DOHH2 (cell line): ENCODE data around the gene DRP2.

Experiments
- H3F3A ChIP-seq: fragments of 200-600 bp; sonication (generic), shearing (Covaris generic); 2 replicates; pipeline ENCODE4 v1.6.0; 2016; ENCODE audit warnings: antibody characterized with exemption, mild to moderate bottlenecking; ENCODE audit not compliant: control insufficient read depth, insufficient read depth
- H3K27ac ChIP-seq: fragments of 200-600 bp; sonication (generic); 2 replicates; pipeline ENCODE4 v1.5.1; 2014; ENCODE audit warnings: low read depth, mild to moderate bottlenecking, low read length, moderate library complexity
- H3K27me3 ChIP-seq: fragments of 200-600 bp; sonication (generic); 2 replicates; pipeline ENCODE4 v1.6.1; 2014; ENCODE audit warnings: mild to moderate bottlenecking, low read length, mixed read lengths; ENCODE audit not compliant: control insufficient read depth
- H3K36me3 ChIP-seq: fragments of 200-600 bp; sonication (generic); 2 replicates; pipeline ENCODE4 v1.6.1; 2014; ENCODE audit warnings: mild to moderate bottlenecking, low read length, moderate library complexity, mixed read lengths; ENCODE audit not compliant: control insufficient read depth
- H3K4me1 ChIP-seq: fragments of 200-600 bp; sonication (generic); 2 replicates; pipeline ENCODE4 v1.6.1; 2014; ENCODE audit warnings: mild to moderate bottlenecking, low read length, mixed read lengths; ENCODE audit not compliant: control insufficient read depth
- H3K4me2 ChIP-seq: fragments of 200-600 bp; sonication (generic); 2 replicates; pipeline ENCODE4 v1.6.0; 2014; ENCODE audit warnings: mild to moderate bottlenecking, low read length, moderate library complexity
- H3K4me3 ChIP-seq: fragments of 200-600 bp; sonication (generic); 2 replicates; pipeline ENCODE4 v1.5.1; 2014; ENCODE audit warnings: mild to moderate bottlenecking, low read length, mixed read lengths
- H3K79me2 ChIP-seq: fragments of 200-600 bp; sonication (generic); 2 replicates; pipeline ENCODE4 v1.6.1; 2014; ENCODE audit warnings: mild to moderate bottlenecking, low read length, mixed read lengths; ENCODE audit not compliant: control insufficient read depth
- H3K9me2 ChIP-seq: fragments of 200-600 bp; sonication (generic); replicated peaks from 2 replicates; pipeline ENCODE4 v1.6.1; 2014; ENCODE audit warnings: mild to moderate bottlenecking, low read length, mixed read lengths; ENCODE audit not compliant: control insufficient read depth
- H3K9me3 ChIP-seq: fragments of 200-600 bp; sonication (generic); 2 replicates; pipeline ENCODE4 v1.6.1; 2014; ENCODE audit warnings: antibody characterized with exemption, low read length, mixed read lengths; ENCODE audit not compliant: control insufficient read depth, insufficient read depth
- H4K20me1 ChIP-seq: fragments of 200-600 bp; sonication (generic); 2 replicates; pipeline ENCODE4 v1.6.0; 2014; ENCODE audit warnings: low read depth, mild to moderate bottlenecking, antibody characterized with exemption, low read length, moderate library complexity; ENCODE audit not compliant: control insufficient read depth, insufficient read depth
- EZH2phosphoT487 ChIP-seq: fragments of 200-600 bp; sonication (generic); IDR thresholded peaks from 2 replicates; pipeline ENCODE4 v1.6.1; 2017; ENCODE audit warnings: borderline replicate concordance, mild to moderate bottlenecking, antibody characterized with exemption, low read length, moderate library complexity, mixed read lengths
- TF ChIP-seq, protein P1 (sequence below): fragments of 200-600 bp; sonication (generic); IDR thresholded peaks from one replicate; pipeline ENCODE4 v1.5.1; 2014; ENCODE audit warnings: antibody characterized with exemption, mild to moderate bottlenecking, low read depth, low read length; ENCODE audit not compliant: poor library complexity, severe bottlenecking

Gene DRP2

DNA sequence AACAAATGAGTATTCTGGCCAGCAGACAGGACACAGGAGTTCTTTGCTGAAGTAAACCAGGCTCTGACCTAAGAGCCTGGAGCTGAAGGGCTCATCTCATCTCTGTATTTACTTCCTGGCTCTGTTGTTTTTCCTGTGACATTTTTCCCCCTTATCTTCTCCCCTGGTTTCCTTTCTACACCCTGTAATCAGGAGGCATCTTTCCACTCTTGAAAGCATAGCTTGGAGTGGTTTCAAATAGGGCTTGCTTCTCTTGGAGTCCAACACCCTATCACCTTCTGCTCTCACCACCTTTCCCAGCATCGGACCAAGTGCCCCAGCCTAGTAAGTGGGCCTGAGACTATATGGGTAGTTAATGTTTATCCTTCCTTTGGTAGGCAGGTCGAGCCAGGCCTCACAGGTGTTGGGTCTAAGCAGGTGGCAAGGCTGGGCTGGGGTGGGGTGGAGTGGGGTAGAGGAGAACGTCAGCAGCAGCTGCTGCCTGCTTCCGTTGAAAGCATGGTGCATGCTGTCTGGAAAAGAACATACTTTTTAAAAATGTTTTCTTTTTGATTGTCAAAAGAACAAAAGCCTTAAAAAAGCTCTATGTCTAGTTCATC lies 1.2 kb downstream of the DRP2 start:
- H3K4me2 ChIP-seq, result no peak overlapping the region
- H3K36me3 ChIP-seq, result no peaks in the 10 kb centered on the region
- TF ChIP-seq, protein P1, sequence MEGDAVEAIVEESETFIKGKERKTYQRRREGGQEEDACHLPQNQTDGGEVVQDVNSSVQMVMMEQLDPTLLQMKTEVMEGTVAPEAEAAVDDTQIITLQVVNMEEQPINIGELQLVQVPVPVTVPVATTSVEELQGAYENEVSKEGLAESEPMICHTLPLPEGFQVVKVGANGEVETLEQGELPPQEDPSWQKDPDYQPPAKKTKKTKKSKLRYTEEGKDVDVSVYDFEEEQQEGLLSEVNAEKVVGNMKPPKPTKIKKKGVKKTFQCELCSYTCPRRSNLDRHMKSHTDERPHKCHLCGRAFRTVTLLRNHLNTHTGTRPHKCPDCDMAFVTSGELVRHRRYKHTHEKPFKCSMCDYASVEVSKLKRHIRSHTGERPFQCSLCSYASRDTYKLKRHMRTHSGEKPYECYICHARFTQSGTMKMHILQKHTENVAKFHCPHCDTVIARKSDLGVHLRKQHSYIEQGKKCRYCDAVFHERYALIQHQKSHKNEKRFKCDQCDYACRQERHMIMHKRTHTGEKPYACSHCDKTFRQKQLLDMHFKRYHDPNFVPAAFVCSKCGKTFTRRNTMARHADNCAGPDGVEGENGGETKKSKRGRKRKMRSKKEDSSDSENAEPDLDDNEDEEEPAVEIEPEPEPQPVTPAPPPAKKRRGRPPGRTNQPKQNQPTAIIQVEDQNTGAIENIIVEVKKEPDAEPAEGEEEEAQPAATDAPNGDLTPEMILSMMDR, result no peak
- no peak for TF ChIP-seq EZH2phosphoT487
- H3K27me3 ChIP-seq, result no peaks in the 10 kb centered on the region; the same call in 1 of the 2 replicates
- H3K9me2 ChIP-seq, result no peaks in the 10 kb centered on the region
- no peak overlapping the region for H3K4me3 ChIP-seq
- no peaks in the 10 kb centered on the region for H3K79me2 ChIP-seq
- no peaks in the 10 kb centered on the region for H3K4me1 ChIP-seq
- no peaks in the 10 kb centered on the region for H4K20me1 ChIP-seq
- no peaks in the 10 kb centered on the region for H3K9me3 ChIP-seq
- H3K27ac ChIP-seq, result no peak overlapping the region
- no peaks in the 10 kb centered on the region for H3F3A ChIP-seq

DNA sequence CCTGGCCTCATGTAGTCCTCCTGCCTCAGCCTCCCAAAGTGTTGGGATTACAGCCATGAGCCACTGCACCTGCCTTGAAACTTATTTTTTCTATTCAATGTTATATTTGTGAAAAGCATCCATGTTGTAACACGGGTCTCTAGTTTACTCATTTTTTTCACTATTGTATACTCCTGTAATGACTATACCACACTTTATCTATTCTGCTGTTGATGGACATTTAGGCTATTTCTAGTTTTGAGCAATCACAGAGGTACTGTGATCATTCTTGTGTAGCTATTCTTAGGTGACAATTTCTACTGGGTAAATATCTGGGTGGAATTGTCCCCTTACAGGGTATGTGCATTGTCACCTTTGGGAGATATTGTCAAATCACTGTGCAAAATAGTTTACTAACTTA lies 3.6 kb downstream of the DRP2 start:
- Histone ChIP-seq H3K4me2 (no peak overlapping the region), H3K27ac (no peak overlapping the region), H3K9me3 (no peaks in the 10 kb centered on the region), H3K9me2 (no peaks in the 10 kb centered on the region), H3F3A (no peaks in the 10 kb centered on the region), H3K27me3 (no peaks in the 10 kb centered on the region; the same call in 1 of the 2 replicates), H3K4me3 (no peak overlapping the region), H4K20me1 (no peaks in the 10 kb centered on the region), H3K4me1 (no peaks in the 10 kb centered on the region), H3K36me3 (no peaks in the 10 kb centered on the region), H3K79me2 (no peaks in the 10 kb centered on the region)
- TF ChIP-seq, protein P1, result no peak

DNA sequence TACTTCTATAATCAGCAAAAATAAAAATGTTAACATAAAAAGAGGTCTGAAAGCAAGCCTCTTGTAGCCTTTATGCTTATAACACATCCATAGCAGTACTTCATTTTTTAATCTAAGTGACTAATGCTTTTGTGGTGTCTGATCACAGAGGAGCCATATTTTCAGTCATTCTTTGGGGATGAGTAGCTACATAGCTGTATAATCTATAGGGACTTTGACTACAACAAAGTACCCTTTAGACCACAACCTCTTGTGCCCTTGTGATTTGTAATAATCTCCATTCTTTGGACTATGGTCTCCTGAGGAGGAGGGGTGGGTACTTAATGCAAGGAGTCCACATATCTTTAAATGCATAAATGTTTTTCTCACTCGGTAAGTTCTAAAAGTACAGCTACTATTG lies 9.6 kb downstream of the DRP2 start:
- Histone ChIP-seq H3K4me3 (no peak overlapping the region), H3K79me2 (no peaks in the 10 kb centered on the region), H3F3A (no peaks in the 10 kb centered on the region), H3K9me2 (no peaks in the 10 kb centered on the region), H3K9me3 (no peaks in the 10 kb centered on the region), H3K27ac (no peak overlapping the region), H3K36me3 (no peaks in the 10 kb centered on the region), H4K20me1 (no peaks in the 10 kb centered on the region), H3K4me1 (no peaks in the 10 kb centered on the region), H3K4me2 (no peak overlapping the region), H3K27me3 (no peaks in the 10 kb centered on the region)
- TF ChIP-seq, protein P1, result no peak
- TF ChIP-seq EZH2phosphoT487, result no peak
